Measurements from ENCODE around the gene PDE6G. TPM values are rescaled to one million over a fixed set of nuclear protein-coding genes. Genes with fewer than 3 reads are reported as not detected.
A peak's percentile ranks its signal among the peaks of the same experiment; 100 is the strongest.
"Not testable (repeated sequence)": the region's sequence is repeated elsewhere in the genome, so short reads cannot be mapped to it uniquely, and the experiment has no call there.

The PDE6G gene
- total and polyA plus RNA-seq, 2 of the 4 experiments (the other 2 are of a cell fraction), result 2.7 TPM; not detected in 1

GRCh38 chr17:81675515-81676221 is 19.3 kb upstream of the PDE6G start:
- H2BK120ac ChIP-seq (ENCODE audit: low read depth, low read length); dilution Hi-C loops (cut with HindIII; ENCODE audit: low sequenced_read_pairs, unreplicated experiment): not testable (repeated sequence)

More at GRCh38 chr17:81675515-81676221, 19.3 kb upstream of the PDE6G start:
- H4K91ac ChIP-seq (ENCODE audit: insufficient read depth, low read depth, low read length); H3K4me2 ChIP-seq (ENCODE audit: low read depth, low read length); H3K9me3 ChIP-seq (ENCODE audit: control insufficient read depth, insufficient read depth, low read length); H3K27me3 ChIP-seq (ENCODE audit: control insufficient read depth, insufficient read depth, low read length); H4K5ac ChIP-seq (ENCODE audit: low read depth, low read length); H2BK5ac ChIP-seq (ENCODE audit: low read depth, low read length, poor library complexity, severe bottlenecking); CTCF ChIA-PET; BruUV-seq (replicated peaks); H3K18ac ChIP-seq (ENCODE audit: low read depth, low read length); intact Hi-C loops (cut with micrococcal nuclease); H3K23ac ChIP-seq (ENCODE audit: low read depth, low read length); H3K14ac ChIP-seq (replicated peaks; ENCODE audit: low read depth, low read length); POLR2A ChIA-PET (ENCODE audit: unreplicated experiment); H2AK5ac ChIP-seq (ENCODE audit: low read depth, low read length); H3K4ac ChIP-seq (ENCODE audit: low read depth, low read length); H3K4me3 ChIP-seq (ENCODE audit: insufficient read depth, low read depth, low read length); in situ Hi-C loops (cut with MboI; ENCODE audit: low sequenced_read_pairs); H2BK20ac ChIP-seq (ENCODE audit: low read depth, low read length); H4K20me1 ChIP-seq (ENCODE audit: insufficient read depth, low read length); H3K56ac ChIP-seq (ENCODE audit: extremely low read depth, insufficient read depth, low read length); H2AFZ ChIP-seq (replicated peaks; ENCODE audit: low read length, poor library complexity); H2BK15ac ChIP-seq (ENCODE audit: low read depth, low read length); H3K9ac ChIP-seq (ENCODE audit: low read depth, low read length); ATAC-seq (ENCODE audit: low read depth); H3K27ac ChIP-seq (ENCODE audit: insufficient read depth, low read length); H3K4me1 ChIP-seq (ENCODE audit: control insufficient read depth, insufficient read depth, low read length); H4K8ac ChIP-seq (ENCODE audit: low read depth in 2 of 2, low read length in 2 of 2); H3K9me1 ChIP-seq (ENCODE audit: insufficient read depth, low read length): not testable (repeated sequence)
- Histone ChIP-seq H3K79me1 (ENCODE audit: low read depth in 1 of 2, low read length in 2 of 2) (peaks cover 15 to 59% of the 10 kb centered on the region in 2 experiments; a peak in 3 of 4 replicates), H3K36me3 (ENCODE audit: control insufficient read depth, insufficient read depth, low read length) (peaks cover 37% of the 10 kb centered on the region), H2AK9ac (replicated peaks; ENCODE audit: low read depth, low read length, poor library complexity) (peak overlapping the region; percentile 28)
- no CpG with 5 or more reads among the region's 18 CpGs for WGBS, 2 experiments (ENCODE audit: extremely low coverage in 2 of 2, insufficient read length in 1 of 2)
- DNase-seq, result peak; percentile 33
- TF ChIP-seq CTCF (conservative IDR thresholded peaks at IDR 0.05; ENCODE audit: low read depth, low read length) (peak; percentile 41), RAD21 (IDR thresholded peaks at IDR 0.05; ENCODE audit: low read length) (peak; percentile 35), SMC3 (IDR thresholded peaks at IDR 0.05; ENCODE audit: low read depth, low read length) (peak; percentile 18; the same call in 1 of the 2 replicates)
